ENCODE data around the gene CYP1A2. TPM values are rescaled to one million over a fixed set of nuclear protein-coding genes. Genes with fewer than 3 reads are reported as not detected.

CYP1A2 gene
- total and polyA plus RNA-seq, 2 of the 13 experiments (the other 11 are each of a cell fraction or from before 2014, with no cell fraction given) = 0.07 TPM; not detected in 1

DNA sequence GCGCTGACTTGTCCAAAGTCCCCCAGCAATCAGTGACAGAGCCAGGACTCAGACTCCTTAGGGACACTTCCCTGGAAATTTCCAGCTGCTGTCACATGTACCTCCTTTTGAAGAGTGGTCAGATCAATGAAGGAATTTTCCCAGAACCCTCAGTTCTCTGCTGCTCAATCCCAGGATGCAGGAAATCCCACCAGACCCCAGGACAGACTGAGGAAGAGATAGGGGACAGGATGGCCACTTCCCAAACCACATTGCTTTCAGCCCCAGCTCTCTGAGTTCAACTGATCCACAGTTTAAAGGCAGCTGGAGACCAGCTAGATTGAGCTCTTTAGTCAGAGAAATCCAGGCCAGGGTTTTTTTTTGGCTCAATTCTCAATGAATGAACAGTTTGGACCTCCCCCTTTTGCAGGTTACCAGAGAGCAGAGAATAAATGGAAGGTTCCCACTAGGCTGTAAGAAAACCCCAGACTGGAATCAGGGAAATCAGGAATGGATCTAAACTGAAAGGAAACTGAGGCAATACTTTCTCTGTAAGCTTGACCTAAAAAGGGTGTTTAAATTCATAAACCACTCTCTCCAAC lies 24.8 kb upstream of the CYP1A2 start (continued):
- no peak for TF ChIP-seq ZBTB44 (CRISPR knock-in tag; IDR thresholded peaks at IDR 0.05)
- no peak for TF ChIP-seq SRSF9 (IDR thresholded peaks at IDR 0.05; ENCODE audit: borderline replicate concordance, insufficient read depth, low read depth, low read length, poor library complexity, severe bottlenecking)
- TF ChIP-seq TOE1 (CRISPR knock-in tag; IDR thresholded peaks at IDR 0.05) = no peak
- no peak for TF ChIP-seq ZSCAN31 (CRISPR knock-in tag; IDR thresholded peaks at IDR 0.05; ENCODE audit: low read depth)
- TF ChIP-seq, protein P1, sequence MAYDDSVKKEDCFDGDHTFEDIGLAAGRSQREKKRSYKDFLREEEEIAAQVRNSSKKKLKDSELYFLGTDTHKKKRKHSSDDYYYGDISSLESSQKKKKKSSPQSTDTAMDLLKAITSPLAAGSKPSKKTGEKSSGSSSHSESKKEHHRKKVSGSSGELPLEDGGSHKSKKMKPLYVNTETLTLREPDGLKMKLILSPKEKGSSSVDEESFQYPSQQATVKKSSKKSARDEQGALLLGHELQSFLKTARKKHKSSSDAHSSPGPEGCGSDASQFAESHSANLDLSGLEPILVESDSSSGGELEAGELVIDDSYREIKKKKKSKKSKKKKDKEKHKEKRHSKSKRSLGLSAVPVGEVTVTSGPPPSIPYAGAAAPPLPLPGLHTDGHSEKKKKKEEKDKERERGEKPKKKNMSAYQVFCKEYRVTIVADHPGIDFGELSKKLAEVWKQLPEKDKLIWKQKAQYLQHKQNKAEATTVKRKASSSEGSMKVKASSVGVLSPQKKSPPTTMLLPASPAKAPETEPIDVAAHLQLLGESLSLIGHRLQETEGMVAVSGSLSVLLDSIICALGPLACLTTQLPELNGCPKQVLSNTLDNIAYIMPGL (CRISPR knock-in tag; IDR thresholded peaks at IDR 0.05; ENCODE audit: borderline replicate concordance in 1 of 2, low read depth in 1 of 2) = no peak
- no peak for TF ChIP-seq HMG20B (CRISPR knock-in tag; conservative IDR thresholded peaks at IDR 0.05)
- 0 out of 2 replicates have a peak, but pooled peaks have one; percentile 47 for TF ChIP-seq ZFP90 (CRISPR knock-in tag; IDR thresholded peaks at IDR 0.05; ENCODE audit: borderline replicate concordance)
- no peak for TF ChIP-seq MXD4 (CRISPR knock-in tag; IDR thresholded peaks at IDR 0.05)
- no peak for TF ChIP-seq TIGD3 (CRISPR knock-in tag; IDR thresholded peaks at IDR 0.05; ENCODE audit: borderline replicate concordance)
- TF ChIP-seq, protein P2, sequence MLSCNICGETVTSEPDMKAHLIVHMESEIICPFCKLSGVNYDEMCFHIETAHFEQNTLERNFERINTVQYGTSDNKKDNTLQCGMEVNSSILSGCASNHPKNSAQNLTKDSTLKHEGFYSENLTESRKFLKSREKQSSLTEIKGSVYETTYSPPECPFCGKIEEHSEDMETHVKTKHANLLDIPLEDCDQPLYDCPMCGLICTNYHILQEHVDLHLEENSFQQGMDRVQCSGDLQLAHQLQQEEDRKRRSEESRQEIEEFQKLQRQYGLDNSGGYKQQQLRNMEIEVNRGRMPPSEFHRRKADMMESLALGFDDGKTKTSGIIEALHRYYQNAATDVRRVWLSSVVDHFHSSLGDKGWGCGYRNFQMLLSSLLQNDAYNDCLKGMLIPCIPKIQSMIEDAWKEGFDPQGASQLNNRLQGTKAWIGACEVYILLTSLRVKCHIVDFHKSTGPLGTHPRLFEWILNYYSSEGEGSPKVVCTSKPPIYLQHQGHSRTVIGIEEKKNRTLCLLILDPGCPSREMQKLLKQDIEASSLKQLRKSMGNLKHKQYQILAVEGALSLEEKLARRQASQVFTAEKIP (CRISPR knock-in tag; IDR thresholded peaks at IDR 0.05; ENCODE audit: borderline replicate concordance) = no peak
- TF ChIP-seq ZNF207 (IDR thresholded peaks at IDR 0.05; ENCODE audit: borderline replicate concordance) = no peak
- TF ChIP-seq KDM6A (CRISPR knock-in tag; IDR thresholded peaks at IDR 0.05; ENCODE audit: low read depth) = no peak
- no peak for TF ChIP-seq BHLHE40 (IDR thresholded peaks at IDR 0.05; ENCODE audit: low read length)
- no peak for TF ChIP-seq ZNF451 (CRISPR knock-in tag; IDR thresholded peaks at IDR 0.05)
- TF ChIP-seq ATF7-NPFF (CRISPR knock-in tag; IDR thresholded peaks at IDR 0.05; ENCODE audit: low read depth) = no peak
- TF ChIP-seq, protein P3, sequence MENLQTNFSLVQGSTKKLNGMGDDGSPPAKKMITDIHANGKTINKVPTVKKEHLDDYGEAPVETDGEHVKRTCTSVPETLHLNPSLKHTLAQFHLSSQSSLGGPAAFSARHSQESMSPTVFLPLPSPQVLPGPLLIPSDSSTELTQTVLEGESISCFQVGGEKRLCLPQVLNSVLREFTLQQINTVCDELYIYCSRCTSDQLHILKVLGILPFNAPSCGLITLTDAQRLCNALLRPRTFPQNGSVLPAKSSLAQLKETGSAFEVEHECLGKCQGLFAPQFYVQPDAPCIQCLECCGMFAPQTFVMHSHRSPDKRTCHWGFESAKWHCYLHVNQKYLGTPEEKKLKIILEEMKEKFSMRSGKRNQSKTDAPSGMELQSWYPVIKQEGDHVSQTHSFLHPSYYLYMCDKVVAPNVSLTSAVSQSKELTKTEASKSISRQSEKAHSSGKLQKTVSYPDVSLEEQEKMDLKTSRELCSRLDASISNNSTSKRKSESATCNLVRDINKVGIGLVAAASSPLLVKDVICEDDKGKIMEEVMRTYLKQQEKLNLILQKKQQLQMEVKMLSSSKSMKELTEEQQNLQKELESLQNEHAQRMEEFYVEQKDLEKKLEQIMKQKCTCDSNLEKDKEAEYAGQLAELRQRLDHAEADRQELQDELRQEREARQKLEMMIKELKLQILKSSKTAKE (CRISPR knock-in tag; IDR thresholded peaks at IDR 0.05; ENCODE audit: borderline replicate concordance) = no peak
- TF ChIP-seq NR3C1 (CRISPR knock-in tag; IDR thresholded peaks at IDR 0.05) = no peak
- TF ChIP-seq TOPORS (CRISPR knock-in tag; IDR thresholded peaks at IDR 0.05) = no peak
- no peak for TF ChIP-seq TCF7 (IDR thresholded peaks at IDR 0.05; ENCODE audit: low read depth)
